Measurements from ENCODE around the gene FZR1. TPM values are rescaled to one million over a fixed set of nuclear protein-coding genes. Genes with fewer than 3 reads are reported as not detected.
A peak's percentile ranks its signal among the peaks of the same experiment; 100 is the strongest.

The FZR1 gene
- total and polyA plus RNA-seq, 2 of the 8 experiments (the other 6 are each of a cell fraction or from before 2014, with no cell fraction given), result 21.6 to 35.5 TPM

- TF ChIP-seq KDM5A (IDR thresholded peaks at IDR 0.05; ENCODE audit: low read length) (no peak), SAP30 (IDR thresholded peaks at IDR 0.05; ENCODE audit: insufficient read depth, insufficient replicate concordance, low read length) (no peak), RNF2 (IDR thresholded peaks at IDR 0.05; ENCODE audit: borderline replicate concordance, low read depth, low read length, missing control alignments, poor library complexity, severe bottlenecking) (peak; percentile 57), E2F6 (IDR thresholded peaks at IDR 0.05) (no peak), SRF (IDR thresholded peaks at IDR 0.05; ENCODE audit: low read depth, low read length) (no peak)
Measured at GRCh38 chr19:3463714-3464586, 42.2 kb upstream of the FZR1 start (continued).
